Natural killer cell (primary cell): ENCODE measurements around the gene LARP1. TPM values are rescaled to one million over a fixed set of nuclear protein-coding genes. Genes with fewer than 3 reads are reported as not detected.

Experiments
- ATAC-seq, 3 donors: fragments of 150-1000 bp in 2 of 3; fragments of 200-7000 bp in 1 of 3; cut with Tn5 transposase; 1 replicate in 1 of 3; 2 replicates in 2 of 3; pipeline ENCODE4 v1.10.0; 2021; ENCODE audit warnings: mild to moderate bottlenecking in 2 of 3, moderate library complexity in 2 of 3
- DNase-seq, 2 donors: peaks; one replicate each; pipeline versions ENCODE4 v3.0.0 to v3.0.0-alpha.2; 2013 to 2021; ENCODE audit warnings: mixed read lengths in 1 of 2
- H3K27ac ChIP-seq: one replicate; pipeline ENCODE4 v1.5.1; 2013; ENCODE audit warnings: mild to moderate bottlenecking, low read length
- H3K27me3 ChIP-seq: one replicate; pipeline ENCODE4 v1.6.1; 2013; ENCODE audit warnings: low read length; ENCODE audit not compliant: control insufficient read depth, insufficient read depth
- H3K36me3 ChIP-seq: one replicate; pipeline ENCODE4 v1.6.1; 2013; ENCODE audit warnings: low read length; ENCODE audit not compliant: control insufficient read depth, insufficient read depth
- H3K4me1 ChIP-seq: one replicate; pipeline ENCODE4 v1.6.1; 2013; ENCODE audit warnings: low read length; ENCODE audit not compliant: control insufficient read depth, insufficient read depth
- H3K4me3 ChIP-seq: one replicate; pipeline ENCODE4 v1.5.1; 2013; ENCODE audit warnings: low read length
- H3K9me3 ChIP-seq: one replicate; pipeline ENCODE4 v1.6.1; 2013; ENCODE audit warnings: low read length; ENCODE audit not compliant: control insufficient read depth, insufficient read depth
- H3K27ac Mint-ChIP-seq, 2 donors: one replicate each; pipeline ENCODE4 v1.8.0; 2022; ENCODE audit warnings: mild to moderate bottlenecking in 2 of 2, mixed read lengths in 2 of 2, moderate library complexity in 1 of 2
- H3K27me3 Mint-ChIP-seq, 2 donors: one replicate each; pipeline ENCODE4 v1.8.0; 2022; ENCODE audit warnings: low read depth in 2 of 2, mixed read lengths in 2 of 2
- H3K36me3 Mint-ChIP-seq: one replicate; pipeline ENCODE4 v1.8.0; 2022; ENCODE audit warnings: mixed read lengths
- H3K4me1 Mint-ChIP-seq, 2 donors: one replicate each; pipeline ENCODE4 v1.8.0; 2022; ENCODE audit warnings: mixed read lengths in 2 of 2
- H3K4me3 Mint-ChIP-seq: one replicate; pipeline ENCODE4 v1.8.0; 2022; ENCODE audit warnings: mild to moderate bottlenecking, moderate library complexity, mixed read lengths
- H3K9me3 Mint-ChIP-seq, 2 donors: one replicate each; pipeline ENCODE4 v1.8.0; 2022; ENCODE audit warnings: mixed read lengths in 2 of 2
- WGBS: methylation state at CpG from one replicate; pipeline ENCODE4 v1.1.7; 2013; ENCODE audit warnings: missing lambda C conversion rate; ENCODE audit not compliant: insufficient coverage; 5-methylcytosine and 5-hydroxymethylcytosine counted together
- intact Hi-C: fragments of 100-400 bp; cut with micrococcal nuclease; formaldehyde crosslinking; loops from one replicate; pipeline ENCODE4 v1.14.2; 2022
- total RNA-seq, 4 donors: library from RNA; stranded (reverse); fragments of 120-200 nt in 1 of 4; gene quantifications; one replicate each; pipeline versions ENCODE4 v1.2.3 to v1.2.4, GENCODE V29; 2013 to 2022
- TF ChIP-seq, protein P1 (sequence below): fragments of 200-600 bp; IDR thresholded peaks from one replicate; pipeline ENCODE4 v1.8.0; 2022; ENCODE audit warnings: antibody characterized with exemption

The LARP1 gene
- total RNA-seq, 3 donors from 2014 or later (not counting 1 experiment from before 2014, with no cell fraction given), result 103 to 117 (median 112) TPM

DNA sequence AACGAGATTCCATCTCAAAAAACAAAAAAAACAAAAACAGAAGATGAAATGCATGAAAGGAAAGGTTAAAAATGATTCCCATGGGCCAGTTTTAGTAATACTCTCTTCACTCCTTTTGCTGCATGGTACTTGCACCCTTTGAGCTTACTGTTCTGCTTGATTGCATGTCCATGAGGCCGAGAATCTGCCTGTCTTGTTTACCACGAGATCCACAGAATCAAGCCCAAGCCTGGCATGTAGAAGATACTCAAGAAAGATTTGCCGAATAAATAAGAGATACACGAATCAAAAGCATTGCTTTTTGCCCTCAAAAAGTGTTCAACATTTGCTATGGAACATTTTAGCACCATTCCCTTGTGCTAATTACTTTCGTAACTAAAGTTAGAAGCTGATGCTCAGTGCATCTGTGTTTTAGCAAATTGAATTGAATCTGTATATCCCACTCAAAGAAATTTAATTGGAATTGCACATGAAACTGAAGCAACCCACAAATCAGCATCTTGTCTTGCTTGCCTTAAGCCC, 94.1 kb downstream of the LARP1 start:
- Histone ChIP-seq H3K27me3 (no peaks in the 10 kb centered on the region), H3K9me3 (no peaks in the 10 kb centered on the region), H3K27ac (no peak overlapping the region), H3K4me3 (no peak overlapping the region), H3K36me3 (no peaks in the 10 kb centered on the region), H3K4me1 (no peaks in the 10 kb centered on the region)
- H3K4me1 Mint-ChIP-seq, result no peaks in the 10 kb centered on the region
- DNase-seq, result no peak
- TF ChIP-seq, protein P1, sequence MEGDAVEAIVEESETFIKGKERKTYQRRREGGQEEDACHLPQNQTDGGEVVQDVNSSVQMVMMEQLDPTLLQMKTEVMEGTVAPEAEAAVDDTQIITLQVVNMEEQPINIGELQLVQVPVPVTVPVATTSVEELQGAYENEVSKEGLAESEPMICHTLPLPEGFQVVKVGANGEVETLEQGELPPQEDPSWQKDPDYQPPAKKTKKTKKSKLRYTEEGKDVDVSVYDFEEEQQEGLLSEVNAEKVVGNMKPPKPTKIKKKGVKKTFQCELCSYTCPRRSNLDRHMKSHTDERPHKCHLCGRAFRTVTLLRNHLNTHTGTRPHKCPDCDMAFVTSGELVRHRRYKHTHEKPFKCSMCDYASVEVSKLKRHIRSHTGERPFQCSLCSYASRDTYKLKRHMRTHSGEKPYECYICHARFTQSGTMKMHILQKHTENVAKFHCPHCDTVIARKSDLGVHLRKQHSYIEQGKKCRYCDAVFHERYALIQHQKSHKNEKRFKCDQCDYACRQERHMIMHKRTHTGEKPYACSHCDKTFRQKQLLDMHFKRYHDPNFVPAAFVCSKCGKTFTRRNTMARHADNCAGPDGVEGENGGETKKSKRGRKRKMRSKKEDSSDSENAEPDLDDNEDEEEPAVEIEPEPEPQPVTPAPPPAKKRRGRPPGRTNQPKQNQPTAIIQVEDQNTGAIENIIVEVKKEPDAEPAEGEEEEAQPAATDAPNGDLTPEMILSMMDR, result no peak
- H3K9me3 Mint-ChIP-seq, result no peaks in the 10 kb centered on the region
- H3K36me3 Mint-ChIP-seq, result no peaks in the 10 kb centered on the region
- H3K27me3 Mint-ChIP-seq, result no peaks in the 10 kb centered on the region
- no peak for ATAC-seq
- H3K4me3 Mint-ChIP-seq, result no peak overlapping the region
- WGBS, result 83% methylated on average over 5 of the region's 6 CpGs
- no peak overlapping the region for H3K27ac Mint-ChIP-seq
- intact Hi-C loops, result no loop called here

DNA sequence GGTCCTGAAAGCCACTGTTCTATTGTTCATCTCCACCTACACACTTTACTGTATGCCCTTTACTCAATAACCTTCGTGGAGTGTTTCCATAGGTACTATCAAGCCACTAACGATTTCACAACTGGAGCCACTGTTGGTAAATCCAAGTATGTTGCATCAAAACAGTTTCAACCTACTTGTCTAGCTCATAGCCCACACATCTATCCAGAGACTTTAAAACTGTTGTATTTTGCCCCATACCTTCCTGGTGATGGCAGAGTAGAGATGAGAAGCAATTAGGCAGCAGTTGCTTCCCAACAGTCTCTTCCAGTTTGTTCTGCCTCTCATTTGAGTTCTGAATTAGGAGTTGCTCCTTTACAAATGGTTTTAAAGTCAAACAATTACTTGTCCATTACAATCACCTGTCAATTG, 94.6 kb downstream of the LARP1 start:
- TF ChIP-seq, protein P1, result no peak
- no peaks in the 10 kb centered on the region for H3K9me3 ChIP-seq
- H3K4me3 ChIP-seq, result no peak overlapping the region
- Mint-ChIP-seq H3K27me3 (no peaks in the 10 kb centered on the region), H3K9me3 (no peaks in the 10 kb centered on the region), H3K4me3 (no peak overlapping the region), H3K36me3 (no peaks in the 10 kb centered on the region), H3K4me1 (no peaks in the 10 kb centered on the region), H3K27ac (no peak overlapping the region)
- no peaks in the 10 kb centered on the region for H3K4me1 ChIP-seq
- no peaks in the 10 kb centered on the region for H3K27me3 ChIP-seq
- intact Hi-C loops, result no loop called here
- ATAC-seq, result no peak
- DNase-seq, result no peak
- WGBS, result 81% methylated on average over 2 of the region's 2 CpGs
- H3K36me3 ChIP-seq, result no peaks in the 10 kb centered on the region
- no peak overlapping the region for H3K27ac ChIP-seq

DNA sequence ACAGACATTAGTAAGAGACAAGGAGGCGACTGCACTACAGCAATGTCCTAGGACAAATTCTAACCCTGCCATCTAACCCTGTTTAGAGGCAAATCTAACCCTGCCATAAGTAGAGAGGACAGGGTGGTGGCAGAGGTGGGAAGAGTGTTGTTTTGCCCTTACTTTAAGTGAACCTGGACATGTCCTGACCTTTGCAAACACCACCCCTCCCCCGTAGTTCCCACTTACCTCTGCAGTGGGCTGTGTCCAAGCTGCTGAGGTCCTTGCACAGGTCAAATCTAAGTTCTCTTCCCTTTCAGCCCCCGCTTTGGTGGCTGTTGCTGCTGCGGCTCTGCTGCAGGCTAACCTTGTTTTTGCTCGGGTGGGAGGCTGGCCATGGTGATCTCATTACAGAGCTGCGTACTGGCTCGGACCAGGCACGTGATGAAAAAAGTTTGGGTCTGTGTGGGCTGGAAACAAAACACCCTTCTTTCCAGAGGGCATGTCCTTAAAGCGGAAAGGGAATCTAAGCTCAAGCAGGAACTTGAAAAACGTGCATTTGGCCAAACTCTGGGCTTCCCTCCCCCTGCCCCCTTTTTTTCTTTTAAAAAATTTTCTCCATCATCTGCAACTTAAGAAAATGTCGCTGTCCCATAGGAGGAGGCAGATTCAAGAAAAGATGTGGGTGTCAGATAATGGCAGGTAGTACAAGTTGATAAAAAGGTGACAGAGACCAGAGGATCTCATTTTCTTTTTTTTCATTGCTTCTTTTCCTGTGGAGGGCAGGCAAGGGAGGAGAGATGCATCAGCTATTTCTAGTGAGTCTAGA, 95.3 kb downstream of the LARP1 start, which contains the start of gene FAXDC2:
Gene FAXDC2, minus strand, starts transcription at position 349 of the 808 bp plus-strand sequence. CDS start 12,425 bp downstream, outside the sequence.
- Histone ChIP-seq H3K9me3 (no peaks in the 10 kb centered on the region), H3K27me3 (no peaks in the 10 kb centered on the region), H3K4me3 (no peak within 1 kb of the TSS), H3K4me1 (no peaks in the 10 kb centered on the region), H3K27ac (no peak within 1 kb of the TSS), H3K36me3 (no peaks in the 10 kb centered on the region)
- Mint-ChIP-seq H3K4me3 (no peak within 1 kb of the TSS), H3K27me3 (no peaks in the 10 kb centered on the region), H3K27ac (no peak within 1 kb of the TSS), H3K9me3 (no peaks in the 10 kb centered on the region), H3K4me1 (no peaks in the 10 kb centered on the region), H3K36me3 (no peaks in the 10 kb centered on the region)
- ATAC-seq (no peak), DNase-seq (no peak)
- intact Hi-C loops, result no loop called here
- TF ChIP-seq, protein P1, result no peak
- 25% methylated on average over 11 of the region's 11 CpGs for WGBS
